A673 (cell line): ENCODE measurements around the gene MFF. TPM values are rescaled to one million over a fixed set of nuclear protein-coding genes. Genes with fewer than 3 reads are reported as not detected.
A peak's percentile ranks its signal among the peaks of the same experiment; 100 is the strongest.

Source experiments
- BruUV-seq: library from RNA; stranded (reverse); fragments of 400-500 nt; replicated peaks from 2 replicates; lab custom pipeline; 2021; lab: Mats Ljungman, UMichigan
- CTCF ChIA-PET: fragments of 300-600 bp; sonication (Branson Sonifier 250); formaldehyde crosslinking; loops from one replicate; lab custom pipeline; 2022; ENCODE audit warnings: antibody characterized with exemption; lab: Charles Lee
- POLR2A ChIA-PET: fragments of 300-600 bp; sonication (Branson Sonifier 250); formaldehyde crosslinking; loops from one replicate; lab custom pipeline; 2022; ENCODE audit warnings: antibody characterized with exemption; ENCODE audit not compliant: low non-redundant PET; lab: Charles Lee
- DNase-seq: peaks from one replicate; pipeline ENCODE4 v3.0.0-alpha.2; 2015; ENCODE audit warnings: low spot score
- H3K27ac ChIP-seq: fragments of 200-600 bp; sonication (generic); 2 replicates; pipeline ENCODE4 v1.5.1; 2016; ENCODE audit warnings: mixed run types, low read depth, mild to moderate bottlenecking, mixed read lengths, antibody characterized with exemption, low read length; ENCODE audit not compliant: poor library complexity, severe bottlenecking
- H3K27me3 ChIP-seq: fragments of 200-600 bp; sonication (generic); replicated peaks from 2 replicates; pipeline ENCODE4 v1.6.1; 2017; ENCODE audit warnings: mixed run types, low read depth, mild to moderate bottlenecking, mixed read lengths, antibody characterized with exemption, low read length; ENCODE audit not compliant: insufficient read depth, poor library complexity
- H3K36me3 ChIP-seq: fragments of 200-600 bp; sonication (generic); 2 replicates; pipeline ENCODE4 v1.6.1; 2016; ENCODE audit warnings: mixed run types, mild to moderate bottlenecking, mixed read lengths, antibody characterized with exemption, low read length; ENCODE audit not compliant: insufficient read depth, poor library complexity, severe bottlenecking
- H3K4me1 ChIP-seq: fragments of 200-600 bp; sonication (generic); 2 replicates; pipeline ENCODE4 v1.6.1; 2017; ENCODE audit warnings: mixed run types, mild to moderate bottlenecking, mixed read lengths, antibody characterized with exemption, low read length; ENCODE audit not compliant: insufficient read depth, poor library complexity, severe bottlenecking
- H3K4me3 ChIP-seq: fragments of 200-600 bp; sonication (generic); 2 replicates; pipeline ENCODE4 v1.5.1; 2016; ENCODE audit warnings: low read depth, mixed run types, mild to moderate bottlenecking, mixed read lengths, low read length; ENCODE audit not compliant: poor library complexity, severe bottlenecking
- H3K9me3 ChIP-seq: fragments of 200-600 bp; sonication (generic); 2 replicates; pipeline ENCODE4 v1.6.1; 2016; ENCODE audit warnings: mixed run types, low read depth, mild to moderate bottlenecking, mixed read lengths, antibody characterized with exemption, low read length; ENCODE audit not compliant: poor library complexity, severe bottlenecking
- CTCF ChIP-seq: fragments of 300-800, 200-600 bp; sonication (generic); conservative IDR thresholded peaks from 2 replicates; pipeline ENCODE4 v1.5.1; 2017; ENCODE audit warnings: low read depth, mild to moderate bottlenecking, antibody characterized with exemption, low read length, moderate library complexity, mixed read lengths
- EZH2 ChIP-seq: fragments of 200-600 bp; sonication (generic); IDR thresholded peaks from 2 replicates; pipeline ENCODE4 v1.6.1; 2017; ENCODE audit warnings: borderline replicate concordance, low read depth, mild to moderate bottlenecking, mixed read lengths, antibody characterized with exemption, low read length; ENCODE audit not compliant: poor library complexity, severe bottlenecking
- intact Hi-C: fragments of 100-400 bp; cut with micrococcal nuclease; formaldehyde crosslinking; loops from one replicate; pipeline ENCODE4 v1.10.0; 2022; ENCODE audit not compliant: unreplicated experiment
- total RNA-seq: library from RNA; stranded (reverse); gene quantifications from 2 replicates; pipeline ENCODE4 v1.2.3, GENCODE V29; 2021

MFF gene
- total RNA-seq, 1 experiment from 2014 or later: 113 TPM

- no peak overlapping the region for H3K4me3 ChIP-seq
- BruUV-seq: no TSS peak
- ChIA-PET CTCF (interaction anchor here (1.1 kb wide), 1 partner anchor 32 kb away, joined by 5 read pairs; no protein-coding TSS in a partner anchor), POLR2A (no interaction called here)
- peak overlapping the region; percentile 75 for H3K27ac ChIP-seq
- no peaks in the 10 kb centered on the region for H3K27me3 ChIP-seq
- H3K36me3 ChIP-seq: no peaks in the 10 kb centered on the region
- H3K4me1 ChIP-seq: peaks cover 87% of the 10 kb centered on the region
- TF ChIP-seq EZH2 (no peak), CTCF (no peak)
- intact Hi-C loops: no loop called here
- no peak for DNase-seq
- no peaks in the 10 kb centered on the region for H3K9me3 ChIP-seq
Measured at GRCh38 chr2:227373389-227373788, 48.3 kb downstream of the MFF start.

- Histone ChIP-seq H3K27ac (peak overlapping the region; percentile 75), H3K27me3 (no peaks in the 10 kb centered on the region), H3K4me1 (peaks cover 79% of the 10 kb centered on the region), H3K9me3 (no peaks in the 10 kb centered on the region), H3K36me3 (no peaks in the 10 kb centered on the region), H3K4me3 (peak overlapping the region; percentile 14)
- CTCF ChIA-PET: interaction anchor here (0.6 to 1.1 kb wide), 2 partner anchors 31 to 33 kb away, joined by 4 to 5 read pairs; no protein-coding TSS in a partner anchor
- intact Hi-C loops: no loop called here
- no TSS peak for BruUV-seq
- no peak for TF ChIP-seq EZH2
- no peak for TF ChIP-seq CTCF
- DNase-seq: peak; percentile 97
- POLR2A ChIA-PET: no interaction called here
Measured at GRCh38 chr2:227374158-227374557, 49.1 kb downstream of the MFF start.

- Histone ChIP-seq H3K4me1 (peaks cover 53% of the 10 kb centered on the region), H3K4me3 (no peak overlapping the region), H3K9me3 (no peaks in the 10 kb centered on the region), H3K36me3 (no peaks in the 10 kb centered on the region), H3K27me3 (no peaks in the 10 kb centered on the region), H3K27ac (peak overlapping the region; percentile 75)
- no peak for TF ChIP-seq CTCF
- TF ChIP-seq EZH2: no peak
- POLR2A ChIA-PET: interaction anchor here (0.6 kb wide), 1 partner anchor 67 kb away, joined by 3 read pairs; no protein-coding TSS in a partner anchor
- CTCF ChIA-PET: interaction anchor here (0.7 kb wide), 1 partner anchor 29 kb away, joined by 3 read pairs; no protein-coding TSS in a partner anchor
- intact Hi-C loops: loop anchor here (1.0 kb wide), 1 partner anchor 15 kb away; no protein-coding TSS in a partner anchor
- BruUV-seq: no TSS peak
- DNase-seq: peak; percentile 83
Measured at GRCh38 chr2:227376656-227377396, 51.8 kb downstream of the MFF start.
